ENCODE results near the gene IWS1. TPM values are rescaled to one million over a fixed set of nuclear protein-coding genes. Genes with fewer than 3 reads are reported as not detected.

IWS1 gene
- total RNA-seq: 50.7 and 77.1 TPM in 2 replicates

DNA sequence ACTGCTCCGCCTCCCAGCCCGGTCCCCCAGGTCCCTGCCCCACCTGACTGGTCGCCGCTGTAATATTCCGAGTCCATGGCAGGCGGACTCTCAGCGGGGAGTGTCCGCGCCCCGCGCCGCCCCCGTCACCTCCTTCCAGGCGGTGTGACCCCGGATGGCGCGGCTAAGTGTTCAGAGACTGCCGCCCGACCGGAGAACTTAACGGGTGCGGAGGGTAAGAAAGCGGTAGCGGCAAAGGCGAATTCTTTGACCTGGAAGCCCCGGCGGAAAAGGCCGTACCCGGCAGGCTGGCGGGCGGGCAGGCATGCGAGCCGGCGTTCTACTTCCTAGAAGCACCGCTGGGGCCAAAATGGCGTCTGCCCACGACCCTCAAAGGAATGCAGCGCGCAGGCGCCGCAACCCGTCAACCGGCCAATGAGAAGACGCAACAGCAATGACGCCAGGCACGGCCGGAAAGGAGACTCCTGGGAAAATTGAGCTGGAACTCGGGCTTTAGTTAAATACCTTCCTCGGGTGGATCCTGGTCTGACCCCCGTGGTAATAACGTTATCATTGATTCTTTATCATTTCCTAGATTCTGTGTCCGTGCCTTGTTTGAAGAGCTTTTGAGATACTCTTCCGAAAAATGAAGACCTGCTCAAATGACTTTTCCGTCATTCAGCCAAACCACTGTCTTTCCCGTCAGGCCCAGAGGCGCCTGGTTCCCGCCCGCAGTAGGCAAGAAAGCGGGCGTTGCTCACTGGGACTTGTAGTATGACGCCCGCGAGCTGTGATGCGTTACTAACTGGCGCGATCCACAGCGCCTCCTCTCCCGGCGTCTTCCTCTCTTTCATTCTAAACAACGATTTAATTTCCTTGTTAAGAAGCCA lies at the start of gene IWS1:
IWS1 (minus strand) TSS at position 358 of the 869 bp plus-strand sequence; CDS start at position 77, 281 bp downstream.
- DNase-seq (ENCODE audit: low read depth): peak; percentile 81
- peak within 1 kb of the TSS; percentile 85 for H3K4me3 ChIP-seq (ENCODE audit: low read depth, low read length)
- TF ChIP-seq CTCF (conservative IDR thresholded peaks at IDR 0.05; ENCODE audit: low read depth, low read length): peak; percentile 6

GRCh38 chr2:127575941-127576432 lies 49.7 kb upstream of the IWS1 start:
- TF ChIP-seq CTCF (conservative IDR thresholded peaks at IDR 0.05; ENCODE audit: low read depth, low read length): no peak
- no peak for DNase-seq (ENCODE audit: low read depth)
- H3K4me3 ChIP-seq (ENCODE audit: low read depth, low read length): no peak overlapping the region

GRCh38 chr2:127575185-127575765 lies 49.0 kb upstream of the IWS1 start:
- no peak for DNase-seq (ENCODE audit: low read depth)
- no peak for TF ChIP-seq CTCF (conservative IDR thresholded peaks at IDR 0.05; ENCODE audit: low read depth, low read length)
- H3K4me3 ChIP-seq (ENCODE audit: low read depth, low read length): no peak overlapping the region

DNA sequence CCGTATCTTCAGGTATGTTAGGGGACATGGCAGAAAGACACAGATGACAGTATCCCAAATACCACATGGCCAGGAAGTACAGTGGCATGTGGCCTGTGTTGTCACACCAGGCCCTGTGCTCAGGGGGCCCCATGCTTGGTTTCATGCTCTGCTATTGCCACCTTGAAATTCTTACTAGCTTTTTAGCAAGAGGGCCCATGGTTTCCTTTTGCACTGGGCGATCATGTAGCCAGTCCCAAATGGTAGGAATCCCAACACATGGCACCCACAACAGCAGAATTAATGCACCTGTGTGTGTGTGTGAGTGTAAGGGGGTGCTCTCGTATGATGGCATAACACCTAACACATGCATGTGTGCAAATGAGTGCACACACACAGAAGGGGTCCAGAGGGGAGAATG lies 48.4 kb upstream of the IWS1 start:
- no peak overlapping the region for H3K4me3 ChIP-seq (ENCODE audit: low read depth, low read length)
- no peak for TF ChIP-seq CTCF (conservative IDR thresholded peaks at IDR 0.05; ENCODE audit: low read depth, low read length)
- no peak for DNase-seq (ENCODE audit: low read depth)

DNA sequence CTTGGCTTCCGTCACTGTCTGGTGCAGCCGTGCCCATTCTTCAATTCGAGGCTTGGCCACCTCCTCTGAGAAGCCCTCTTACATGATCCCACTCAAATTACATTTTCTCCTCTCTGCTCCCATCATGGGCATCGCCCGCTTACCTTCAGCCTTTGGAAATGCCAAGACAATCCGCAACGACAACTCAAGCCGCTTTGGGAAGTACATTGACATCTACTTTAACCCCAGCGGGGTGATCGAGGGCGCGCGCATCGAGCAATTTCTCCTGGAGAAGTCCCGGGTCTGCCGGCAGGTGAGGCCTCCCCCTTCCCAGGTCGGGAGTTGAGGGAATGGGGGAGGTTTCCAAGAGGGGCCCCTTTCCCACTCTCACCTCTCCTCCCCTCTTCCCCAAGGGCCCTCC lies 47.5 kb upstream of the IWS1 start:
- TF ChIP-seq CTCF (conservative IDR thresholded peaks at IDR 0.05; ENCODE audit: low read depth, low read length): no peak
- no peak for DNase-seq (ENCODE audit: low read depth)
- no peak overlapping the region for H3K4me3 ChIP-seq (ENCODE audit: low read depth, low read length)

DNA sequence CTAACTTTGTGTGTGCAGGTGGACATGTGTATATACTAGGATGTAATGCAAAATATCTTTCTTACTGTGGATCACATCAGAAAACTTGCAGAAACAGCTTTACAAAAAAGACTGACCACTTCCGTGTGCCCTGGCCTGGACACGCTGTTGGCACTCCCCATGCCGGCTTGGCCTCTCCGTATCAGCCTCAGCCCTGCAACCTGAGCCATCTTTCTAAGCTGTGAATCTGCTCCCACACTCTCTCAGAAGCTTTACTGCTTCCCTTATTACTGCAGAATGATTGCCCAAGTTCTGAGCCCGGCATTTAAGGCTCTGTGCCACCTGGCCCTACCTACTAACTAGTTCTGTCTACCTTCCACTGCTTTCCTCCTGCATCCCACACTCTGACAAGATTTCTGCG lies 47.0 kb upstream of the IWS1 start:
- no peak for TF ChIP-seq CTCF (conservative IDR thresholded peaks at IDR 0.05; ENCODE audit: low read depth, low read length)
- DNase-seq (ENCODE audit: low read depth): no peak
- H3K4me3 ChIP-seq (ENCODE audit: low read depth, low read length): no peak overlapping the region
